H1 (cell line): ENCODE data around the gene HECTD4. TPM values are rescaled to one million over a fixed set of nuclear protein-coding genes. Genes with fewer than 3 reads are reported as not detected.

Experiments
- CBX8 ChIP-seq: fragments of 300-800, 300-1000 bp; sonication (generic); IDR thresholded peaks from 2 replicates; pipeline ENCODE4 v1.7.1; 2016; ENCODE audit warnings: low read depth, low read length, borderline replicate concordance
- CEBPB ChIP-seq: IDR thresholded peaks from 2 replicates; pipeline ENCODE4 v1.6.1; 2012; ENCODE audit warnings: low read depth, low read length
- HDAC2 ChIP-seq, 2 experiments: fragments of 300-600 bp in 1 of 2; sonication (generic) in 1 of 2; IDR thresholded peaks; 2 replicates each; pipeline ENCODE4 v1.6.1; 2011 to 2012; ENCODE audit warnings: low read depth in 2 of 2, low read length in 2 of 2, mild to moderate bottlenecking in 2 of 2, moderate library complexity in 2 of 2, borderline replicate concordance in 1 of 2, inconsistent platforms in 1 of 2
- SP1 ChIP-seq: IDR thresholded peaks from 2 replicates; pipeline ENCODE4 v1.6.1; 2011; ENCODE audit warnings: low read depth, low read length
- SUZ12 ChIP-seq: fragments of 200-600 bp; sonication (generic); IDR thresholded peaks from 2 replicates; pipeline ENCODE4 v1.6.1; 2012; ENCODE audit warnings: mild to moderate bottlenecking, inconsistent platforms, low read length, moderate library complexity, mixed read lengths
- TEAD4 ChIP-seq: IDR thresholded peaks from 2 replicates; pipeline ENCODE4 v1.6.1; 2012; ENCODE audit warnings: low read depth, low read length, inconsistent platforms, mixed read lengths
- ZNF274 ChIP-seq: IDR thresholded peaks from 2 replicates; pipeline ENCODE4 v1.7.0; 2012; ENCODE audit warnings: low read length, borderline replicate concordance; ENCODE audit errors: extremely low read depth
- polyA plus RNA-seq, 7 experiments: library from polyadenylated mRNA; depleted of rRNA in 3 of 7; stranded (reverse) in 5 of 7; unstranded in 2 of 7; fragments of >200 nt in 5 of 7; fragments of 200-250 nt in 2 of 7; gene quantifications; 1 replicate in 5 of 7; 2 replicates in 1 of 7; 4 replicates in 1 of 7; pipeline versions ENCODE4 v1.2.1 to v1.2.3, GENCODE V29; 2011 to 2013; ENCODE audit warnings: missing spikeins in 2 of 7, mixed read lengths in 2 of 7
- total RNA-seq: library from RNA; stranded (reverse); fragmentation: NEBNext Ultra II Directional; extraction: Animal tissue kit (Norgen Biotek cat#: 25700); gene quantifications from 2 replicates; pipeline ENCODE4 v1.2.1, GENCODE V29; 2021
- TF ChIP-seq, protein P1 (sequence below): IDR thresholded peaks from 2 replicates; pipeline ENCODE4 v1.6.1; 2012; ENCODE audit warnings: low read length, inconsistent platforms

The HECTD4 gene
- total and polyA plus RNA-seq, 2 of the 8 experiments (the other 6 are each of a cell fraction or from before 2014, with no cell fraction given) = 6.5 to 33.7 TPM

- TF ChIP-seq, protein P1, sequence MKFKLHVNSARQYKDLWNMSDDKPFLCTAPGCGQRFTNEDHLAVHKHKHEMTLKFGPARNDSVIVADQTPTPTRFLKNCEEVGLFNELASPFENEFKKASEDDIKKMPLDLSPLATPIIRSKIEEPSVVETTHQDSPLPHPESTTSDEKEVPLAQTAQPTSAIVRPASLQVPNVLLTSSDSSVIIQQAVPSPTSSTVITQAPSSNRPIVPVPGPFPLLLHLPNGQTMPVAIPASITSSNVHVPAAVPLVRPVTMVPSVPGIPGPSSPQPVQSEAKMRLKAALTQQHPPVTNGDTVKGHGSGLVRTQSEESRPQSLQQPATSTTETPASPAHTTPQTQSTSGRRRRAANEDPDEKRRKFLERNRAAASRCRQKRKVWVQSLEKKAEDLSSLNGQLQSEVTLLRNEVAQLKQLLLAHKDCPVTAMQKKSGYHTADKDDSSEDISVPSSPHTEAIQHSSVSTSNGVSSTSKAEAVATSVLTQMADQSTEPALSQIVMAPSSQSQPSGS = no peak
- TF ChIP-seq SP1 = no peak
- TF ChIP-seq ZNF274 = no peak
- TF ChIP-seq TEAD4 = no peak
- no peak for TF ChIP-seq CBX8
- no peak for TF ChIP-seq CEBPB
- TF ChIP-seq HDAC2 (IDR thresholded peaks at IDR 0.05; ENCODE audit: borderline replicate concordance in 1 of 2, low read depth in 2 of 2, low read length in 2 of 2) = no peak
- no peak for TF ChIP-seq SUZ12
- TF ChIP-seq, all 59 proteins: peak for 0
These were observed 185.9 kb downstream of the HECTD4 start (continued) for GRCh38 chr12:112196196-112196875.
